ENCODE data around the gene USP34.
A peak's percentile ranks its signal among the peaks of the same experiment; 100 is the strongest.

USP34 gene

DNA sequence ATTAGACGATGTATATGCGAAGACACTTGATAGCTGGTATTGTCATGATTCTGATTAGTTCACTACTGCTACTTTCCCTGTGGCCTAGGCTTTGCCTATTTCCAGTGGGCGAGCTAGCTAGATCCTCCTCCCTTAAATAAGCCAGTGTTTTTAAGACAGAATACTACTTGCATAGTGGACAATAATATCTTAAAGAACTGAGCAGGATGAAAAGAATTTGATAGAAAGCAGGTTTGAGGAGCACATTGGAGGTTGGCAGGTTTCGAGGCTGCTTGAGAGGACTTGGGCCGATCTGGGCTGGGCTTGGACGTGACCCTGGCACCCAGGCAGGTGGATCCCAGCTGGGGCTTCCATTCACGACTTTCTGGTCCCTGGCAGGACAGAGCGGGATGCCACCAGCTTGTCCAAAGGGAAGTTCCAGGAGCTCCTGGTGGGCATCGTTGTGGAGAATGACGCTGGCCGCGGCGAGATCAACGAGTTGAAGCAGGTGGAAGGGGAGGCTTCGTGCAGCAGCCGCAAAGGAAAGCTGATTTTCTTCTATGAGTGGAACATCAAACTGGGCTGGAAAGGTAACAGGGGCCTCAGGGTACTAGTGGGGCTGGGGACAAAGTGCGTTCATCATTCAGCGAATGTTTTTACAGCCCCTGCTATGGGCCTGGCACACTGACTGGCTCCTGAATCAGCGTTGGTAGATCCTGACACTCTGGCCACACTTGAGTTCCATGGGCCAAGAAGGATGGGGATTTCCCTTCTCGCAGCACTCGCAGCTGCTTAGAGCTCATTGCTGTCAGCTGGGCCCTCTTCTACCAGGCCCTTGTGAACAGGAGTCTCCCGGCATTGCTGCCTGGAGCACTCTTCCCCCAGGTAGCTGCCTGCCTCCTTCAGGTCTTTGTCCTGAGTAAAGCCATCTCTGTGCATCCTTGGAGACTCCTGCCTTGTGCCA, 292.0 kb downstream of the USP34 start:
- DNase-seq (ENCODE audit: low read depth) = peak; percentile 64
- TF ChIP-seq, protein P1, sequence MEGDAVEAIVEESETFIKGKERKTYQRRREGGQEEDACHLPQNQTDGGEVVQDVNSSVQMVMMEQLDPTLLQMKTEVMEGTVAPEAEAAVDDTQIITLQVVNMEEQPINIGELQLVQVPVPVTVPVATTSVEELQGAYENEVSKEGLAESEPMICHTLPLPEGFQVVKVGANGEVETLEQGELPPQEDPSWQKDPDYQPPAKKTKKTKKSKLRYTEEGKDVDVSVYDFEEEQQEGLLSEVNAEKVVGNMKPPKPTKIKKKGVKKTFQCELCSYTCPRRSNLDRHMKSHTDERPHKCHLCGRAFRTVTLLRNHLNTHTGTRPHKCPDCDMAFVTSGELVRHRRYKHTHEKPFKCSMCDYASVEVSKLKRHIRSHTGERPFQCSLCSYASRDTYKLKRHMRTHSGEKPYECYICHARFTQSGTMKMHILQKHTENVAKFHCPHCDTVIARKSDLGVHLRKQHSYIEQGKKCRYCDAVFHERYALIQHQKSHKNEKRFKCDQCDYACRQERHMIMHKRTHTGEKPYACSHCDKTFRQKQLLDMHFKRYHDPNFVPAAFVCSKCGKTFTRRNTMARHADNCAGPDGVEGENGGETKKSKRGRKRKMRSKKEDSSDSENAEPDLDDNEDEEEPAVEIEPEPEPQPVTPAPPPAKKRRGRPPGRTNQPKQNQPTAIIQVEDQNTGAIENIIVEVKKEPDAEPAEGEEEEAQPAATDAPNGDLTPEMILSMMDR (IDR thresholded peaks at IDR 0.05; ENCODE audit: insufficient read depth, low read depth, low read length, missing control alignments) = no peak
- H3K4me3 ChIP-seq (ENCODE audit: low read depth, low read length) = peak overlapping the region; percentile 81

DNA sequence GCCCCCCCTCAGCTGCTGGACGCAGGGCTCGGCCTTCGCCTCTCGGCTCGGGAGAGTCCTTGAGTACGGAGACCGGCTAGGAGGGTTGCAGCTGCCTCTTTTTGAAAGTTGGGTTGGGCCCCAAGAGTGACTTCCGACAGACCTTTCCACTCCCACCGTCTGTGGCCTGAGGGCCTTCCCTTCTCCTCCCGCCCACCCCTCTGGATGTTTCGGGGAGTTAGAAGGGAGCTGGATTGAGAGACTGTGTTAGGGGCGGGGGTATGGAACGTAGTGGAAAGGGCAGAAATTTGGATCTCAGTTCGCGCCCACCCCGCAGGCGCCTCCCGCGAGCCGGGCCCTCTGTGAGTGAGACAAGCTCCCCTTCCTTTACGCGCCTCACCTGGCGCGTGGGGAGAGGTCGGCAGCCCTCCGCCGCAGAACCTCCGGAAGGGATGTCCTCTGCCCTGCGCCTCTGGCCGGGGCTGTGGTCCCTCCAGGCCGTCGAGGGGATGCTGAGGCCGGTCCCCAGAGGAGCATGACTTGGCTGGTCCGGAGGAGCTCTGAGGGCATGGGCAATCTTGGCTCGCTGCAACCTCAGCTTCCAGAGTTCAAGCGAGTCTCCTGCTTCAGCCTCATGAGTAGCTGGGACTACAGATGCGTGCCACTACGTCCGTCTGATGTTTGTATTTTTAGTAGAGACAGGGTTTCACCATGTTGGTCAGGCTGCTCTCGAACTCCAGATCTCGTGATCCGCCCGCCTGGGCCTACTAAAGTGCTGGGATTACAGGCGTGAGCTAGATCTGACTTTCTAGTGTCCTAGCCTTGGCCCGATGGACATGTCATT, 292.9 kb downstream of the USP34 start:
- H3K4me3 ChIP-seq (ENCODE audit: low read depth, low read length) = peak overlapping the region; percentile 81
- peak; percentile 57 for DNase-seq (ENCODE audit: low read depth)
- TF ChIP-seq, protein P1 (IDR thresholded peaks at IDR 0.05; ENCODE audit: insufficient read depth, low read depth, low read length, missing control alignments) = no peak

DNA sequence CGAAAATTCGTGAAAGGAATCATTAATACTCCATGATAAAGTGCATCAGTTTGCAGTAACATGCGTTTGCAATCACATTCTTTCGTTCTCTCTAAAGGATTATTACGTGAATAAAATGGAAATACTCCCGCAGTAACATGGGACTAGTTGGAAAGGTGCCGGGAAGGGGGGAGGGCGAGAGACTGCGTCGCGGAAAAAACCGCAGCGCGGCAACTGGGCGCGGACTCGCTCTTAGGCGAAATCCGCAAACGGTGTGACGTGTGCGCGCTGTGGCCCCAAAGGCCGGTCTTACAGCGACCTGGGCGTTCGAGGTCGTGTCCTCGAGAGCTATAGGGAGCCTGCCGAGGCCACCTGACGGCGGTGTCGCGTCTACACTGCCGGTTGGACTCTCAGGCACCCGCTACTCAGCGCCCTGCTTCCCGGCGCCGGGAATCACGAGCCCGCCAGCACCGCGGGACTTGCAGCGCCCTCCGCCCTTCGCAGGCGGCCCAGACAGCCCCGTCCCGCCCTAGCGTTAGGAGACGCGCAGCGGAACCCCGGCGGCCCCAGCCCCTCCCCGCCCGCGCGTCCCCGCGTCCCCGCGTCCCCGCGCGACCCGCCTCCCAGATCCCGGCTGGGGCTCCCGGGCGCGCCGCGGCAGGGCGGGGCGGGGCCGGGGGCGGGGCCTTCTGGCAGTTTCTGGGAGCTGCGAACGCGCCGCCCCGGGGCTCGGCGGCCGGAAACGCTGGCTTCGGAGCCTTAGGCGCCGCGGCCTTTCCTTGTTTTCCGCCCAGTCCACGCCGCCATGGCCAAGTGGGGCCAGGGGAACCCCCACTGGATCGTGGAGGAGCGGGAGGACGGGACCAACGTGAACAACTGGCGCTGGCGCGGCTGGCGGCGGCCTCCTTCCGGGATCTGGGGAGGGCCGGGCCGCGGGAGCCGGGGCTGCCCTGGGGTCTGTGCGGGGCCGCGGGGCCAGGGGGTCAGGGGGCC, 293.8 kb downstream of the USP34 start:
- H3K4me3 ChIP-seq (ENCODE audit: low read depth, low read length) = peak overlapping the region; percentile 81
- TF ChIP-seq, protein P1 (IDR thresholded peaks at IDR 0.05; ENCODE audit: insufficient read depth, low read depth, low read length, missing control alignments) = no peak
- DNase-seq (ENCODE audit: low read depth) = peak; percentile 96

DNA sequence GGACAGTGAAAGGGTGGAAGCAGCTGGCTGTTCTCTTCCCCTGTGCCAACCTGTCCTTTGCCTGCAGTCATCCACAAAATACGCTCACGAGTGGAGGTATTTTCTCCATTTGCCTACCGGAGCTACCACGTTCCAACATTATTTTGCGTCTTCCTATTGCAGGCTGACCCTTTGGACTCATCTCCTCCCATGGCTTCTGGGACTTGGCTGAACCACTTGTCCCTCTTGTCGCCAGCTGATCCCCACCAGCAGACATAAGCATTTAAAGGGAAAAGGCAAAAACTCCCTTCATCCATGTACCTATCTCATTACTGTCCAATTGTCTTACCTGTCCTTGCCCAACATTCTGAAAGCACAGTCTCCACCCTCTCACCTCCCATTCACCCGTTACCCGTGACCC, 295.9 kb downstream of the USP34 start:
- H3K4me3 ChIP-seq (ENCODE audit: low read depth, low read length) = no peak overlapping the region
- TF ChIP-seq, protein P1 (IDR thresholded peaks at IDR 0.05; ENCODE audit: insufficient read depth, low read depth, low read length, missing control alignments) = no peak
- DNase-seq (ENCODE audit: low read depth) = no peak

DNA sequence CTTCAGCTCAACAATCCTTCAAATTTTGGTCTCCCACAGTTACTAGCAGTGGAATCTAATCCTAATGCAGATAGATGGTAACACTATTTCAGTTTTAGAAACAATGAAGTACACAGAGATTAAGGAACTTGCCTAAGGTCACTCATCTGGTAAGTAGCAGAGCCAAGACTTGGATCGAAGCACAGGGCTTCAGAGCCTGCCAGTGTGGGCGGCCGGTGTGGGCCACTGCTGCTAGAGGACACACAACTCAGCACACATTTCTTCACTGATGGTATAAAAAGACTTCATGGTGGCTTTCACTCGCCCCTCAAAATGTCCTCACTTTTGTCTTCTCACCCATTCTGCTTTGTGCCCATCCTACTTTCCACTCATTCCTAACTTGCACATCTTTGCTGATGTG, 297.8 kb downstream of the USP34 start:
- TF ChIP-seq, protein P1 (IDR thresholded peaks at IDR 0.05; ENCODE audit: insufficient read depth, low read depth, low read length, missing control alignments) = no peak
- no peak for DNase-seq (ENCODE audit: low read depth)
- H3K4me3 ChIP-seq (ENCODE audit: low read depth, low read length) = no peak overlapping the region

DNA sequence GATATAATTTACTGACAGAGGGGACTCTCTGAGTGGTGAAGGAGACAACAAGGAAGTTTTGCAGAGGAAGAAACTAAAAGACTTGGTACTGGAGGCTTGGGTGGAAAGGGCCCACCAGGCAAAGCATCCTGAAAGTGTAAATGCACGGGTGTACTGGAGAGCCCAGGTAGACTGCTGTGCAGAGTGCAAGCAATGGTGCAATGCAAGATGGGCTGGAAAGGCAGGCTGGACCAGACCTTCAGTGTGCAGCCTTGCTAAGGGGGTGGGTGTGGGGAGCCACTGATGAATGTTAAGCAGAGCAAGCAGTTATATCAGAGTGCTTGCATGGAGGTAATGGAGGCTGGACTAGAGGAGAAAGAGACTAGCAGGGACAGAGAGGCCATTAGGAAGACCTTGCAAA, 298.2 kb downstream of the USP34 start:
- TF ChIP-seq, protein P1 (IDR thresholded peaks at IDR 0.05; ENCODE audit: insufficient read depth, low read depth, low read length, missing control alignments) = no peak
- DNase-seq (ENCODE audit: low read depth) = no peak
- no peak overlapping the region for H3K4me3 ChIP-seq (ENCODE audit: low read depth, low read length)
